Epithelial cell of proximal tubule (primary cell): ENCODE results near the gene NUDT1. TPM values are rescaled to one million over a fixed set of nuclear protein-coding genes. Genes with fewer than 3 reads are reported as not detected.

ENCODE experiments used
- DNase-seq: peaks from one replicate; pipeline ENCODE4 v3.0.0-alpha.2; 2011; ENCODE audit warnings: low read depth
- H3K4me3 ChIP-seq: 2 replicates; pipeline ENCODE4 v1.5.1; 2011; ENCODE audit warnings: low read depth, mild to moderate bottlenecking, low read length
- total RNA-seq: library from RNA; depleted of rRNA; stranded (reverse); fragments of >200 nt; gene quantifications from 2 replicates; pipeline ENCODE4 v1.2.3, GENCODE V29; 2015
- TF ChIP-seq, protein P1 (sequence below): conservative IDR thresholded peaks from 2 replicates; pipeline ENCODE4 v1.5.1; 2012; ENCODE audit warnings: low read depth, mild to moderate bottlenecking, low read length

NUDT1 gene
- total RNA-seq, 1 donor from 2014 or later: 39.1 TPM

DNA sequence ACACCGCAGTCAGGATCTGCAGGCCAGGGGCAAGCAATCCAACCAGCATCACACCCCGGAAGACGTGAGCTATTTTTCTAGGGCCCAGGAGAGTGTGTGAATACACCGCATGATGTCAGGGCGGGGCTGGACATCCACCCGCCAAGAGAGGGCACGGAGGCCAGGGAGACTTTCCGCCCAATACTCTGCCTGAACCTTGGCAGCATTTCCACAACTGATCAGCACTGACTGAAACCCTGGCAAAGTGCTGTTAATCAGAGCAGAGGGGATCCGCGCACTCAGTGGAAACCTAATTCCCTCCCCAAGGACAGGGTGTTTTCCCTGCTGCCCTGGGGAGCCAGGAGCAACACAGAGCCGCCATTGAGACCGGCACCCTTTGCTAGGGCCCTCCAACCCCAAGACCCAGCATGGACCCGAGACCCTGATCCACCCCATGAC lies 17.5 kb upstream of the NUDT1 start:
- TF ChIP-seq, protein P1, sequence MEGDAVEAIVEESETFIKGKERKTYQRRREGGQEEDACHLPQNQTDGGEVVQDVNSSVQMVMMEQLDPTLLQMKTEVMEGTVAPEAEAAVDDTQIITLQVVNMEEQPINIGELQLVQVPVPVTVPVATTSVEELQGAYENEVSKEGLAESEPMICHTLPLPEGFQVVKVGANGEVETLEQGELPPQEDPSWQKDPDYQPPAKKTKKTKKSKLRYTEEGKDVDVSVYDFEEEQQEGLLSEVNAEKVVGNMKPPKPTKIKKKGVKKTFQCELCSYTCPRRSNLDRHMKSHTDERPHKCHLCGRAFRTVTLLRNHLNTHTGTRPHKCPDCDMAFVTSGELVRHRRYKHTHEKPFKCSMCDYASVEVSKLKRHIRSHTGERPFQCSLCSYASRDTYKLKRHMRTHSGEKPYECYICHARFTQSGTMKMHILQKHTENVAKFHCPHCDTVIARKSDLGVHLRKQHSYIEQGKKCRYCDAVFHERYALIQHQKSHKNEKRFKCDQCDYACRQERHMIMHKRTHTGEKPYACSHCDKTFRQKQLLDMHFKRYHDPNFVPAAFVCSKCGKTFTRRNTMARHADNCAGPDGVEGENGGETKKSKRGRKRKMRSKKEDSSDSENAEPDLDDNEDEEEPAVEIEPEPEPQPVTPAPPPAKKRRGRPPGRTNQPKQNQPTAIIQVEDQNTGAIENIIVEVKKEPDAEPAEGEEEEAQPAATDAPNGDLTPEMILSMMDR: no peak
- no peak for DNase-seq
- no peak overlapping the region for H3K4me3 ChIP-seq

DNA sequence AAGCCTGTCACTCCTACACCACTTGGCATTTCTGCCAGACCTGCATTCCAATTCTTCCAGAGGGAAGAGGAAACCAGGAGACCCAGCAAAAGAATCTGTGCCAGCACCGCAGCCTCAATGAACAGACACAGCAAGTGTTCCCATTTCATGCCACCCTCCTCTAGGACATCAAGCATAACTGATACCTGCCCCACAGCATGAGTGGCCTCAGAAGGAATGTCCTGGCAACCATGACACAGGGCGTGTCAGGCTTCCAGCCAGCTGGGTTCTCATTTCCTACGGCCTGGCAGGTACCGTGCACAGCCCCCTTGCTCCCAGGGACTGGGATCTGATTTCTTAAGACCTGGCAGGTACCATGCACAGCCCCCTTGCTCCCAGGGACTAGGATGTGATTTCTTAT lies 17.1 kb upstream of the NUDT1 start:
- TF ChIP-seq, protein P1: no peak
- no peak overlapping the region for H3K4me3 ChIP-seq
- DNase-seq: no peak

DNA sequence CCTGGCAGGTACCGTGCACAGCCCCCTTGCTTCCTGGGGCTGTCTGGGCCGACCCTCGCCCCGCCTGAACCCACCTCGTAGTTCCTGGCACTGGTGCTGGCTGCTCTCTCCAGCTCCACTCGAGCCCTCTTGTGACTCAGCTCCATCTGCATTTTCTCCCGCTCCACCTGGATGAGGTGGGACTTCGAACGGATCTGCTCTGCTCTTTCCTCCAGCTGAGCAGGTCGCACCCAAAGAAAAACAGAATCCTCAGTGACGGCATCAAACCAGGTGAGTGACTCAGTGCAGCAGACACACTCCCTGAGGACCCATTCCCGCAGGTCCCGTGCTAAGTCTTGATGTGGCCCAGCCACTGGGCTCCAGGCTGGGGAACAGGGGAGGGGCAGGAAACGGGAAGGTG lies 16.7 kb upstream of the NUDT1 start:
- no peak for DNase-seq

DNA sequence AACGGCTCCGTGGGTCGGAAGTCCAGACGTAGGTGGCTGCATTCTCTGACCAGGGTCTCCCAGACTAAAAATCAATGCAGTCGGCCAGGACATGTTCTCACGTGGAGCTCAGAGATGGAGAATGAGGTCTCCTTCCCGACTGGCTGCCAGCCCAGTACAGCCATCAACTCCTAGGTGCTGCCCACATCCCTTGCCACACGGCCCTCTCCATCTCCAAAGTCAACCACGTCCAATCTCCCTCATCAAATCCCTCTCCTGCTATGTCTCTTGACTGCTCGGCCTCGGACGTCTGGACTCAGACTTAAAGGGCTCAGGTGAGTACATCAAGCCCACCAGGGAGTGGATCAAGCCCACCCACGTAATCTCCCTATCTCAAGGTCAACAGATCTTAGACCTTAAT lies 16.2 kb upstream of the NUDT1 start:
- TF ChIP-seq, protein P1: no peak
- no peak for DNase-seq
- no peak overlapping the region for H3K4me3 ChIP-seq

More for the DNA sequence above, 16.7 kb upstream of the NUDT1 start:
- H3K4me3 ChIP-seq: no peak overlapping the region
- TF ChIP-seq, protein P1: no peak

DNA sequence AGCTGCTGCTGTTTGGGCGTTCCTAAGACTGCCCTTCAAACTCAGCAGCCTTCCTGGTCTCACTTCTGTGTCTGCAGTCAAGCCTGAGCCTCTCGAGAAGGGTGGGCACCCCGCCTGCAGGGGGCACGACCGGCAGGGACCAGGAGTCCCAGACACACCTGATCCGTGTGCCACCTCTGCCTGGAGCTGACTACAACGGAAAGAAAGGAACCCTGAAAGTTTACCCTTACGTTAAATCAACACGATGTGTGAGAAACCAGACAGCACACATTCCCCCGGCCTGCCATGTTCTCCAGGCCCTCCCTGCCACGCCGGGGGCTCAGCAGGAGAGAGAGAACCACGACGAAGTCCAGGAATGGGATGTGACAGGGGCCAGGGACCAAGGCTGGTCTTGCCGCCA lies 14.3 kb upstream of the NUDT1 start:
- DNase-seq: no peak
- no peak overlapping the region for H3K4me3 ChIP-seq
- TF ChIP-seq, protein P1: no peak

DNA sequence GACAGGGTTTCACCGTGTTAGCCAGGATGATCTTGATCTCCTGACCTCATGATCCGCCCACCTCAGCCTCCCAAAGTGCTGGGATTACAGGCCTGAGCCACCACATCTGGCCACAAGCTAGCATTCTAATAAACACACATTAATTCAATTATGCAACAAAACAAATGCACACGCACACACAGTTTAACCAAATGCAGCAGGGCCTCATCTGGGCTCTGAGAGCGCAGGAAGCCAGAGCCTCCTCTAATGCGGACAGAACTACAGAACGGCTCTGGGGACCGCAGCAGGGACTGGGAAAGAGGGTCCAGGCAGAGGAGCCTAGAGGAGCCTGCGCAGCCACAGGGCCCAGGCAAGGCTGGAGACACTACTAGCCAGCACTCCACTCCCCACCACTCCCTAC lies 13.1 kb upstream of the NUDT1 start:
- H3K4me3 ChIP-seq: no peak overlapping the region
- TF ChIP-seq, protein P1: no peak
- no peak for DNase-seq

DNA sequence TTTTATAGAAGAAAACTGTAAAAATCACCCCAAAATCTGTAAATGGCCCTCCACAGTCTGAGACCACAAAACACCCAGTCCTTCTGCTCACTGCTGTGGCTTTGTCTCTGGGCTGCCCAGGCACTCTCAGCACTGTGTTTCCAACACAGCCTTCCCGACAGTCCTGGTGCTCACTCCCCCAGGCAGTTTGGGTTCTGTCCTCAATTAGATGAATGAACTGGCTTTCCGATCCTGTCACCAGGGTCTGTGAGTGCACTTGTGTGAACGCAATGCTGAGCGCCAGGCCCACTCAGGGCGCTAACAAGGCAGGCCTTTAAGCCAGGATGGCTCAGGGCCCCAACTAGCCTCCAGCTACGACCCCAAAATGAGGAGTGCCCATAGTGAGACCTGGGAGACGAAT lies 12.6 kb upstream of the NUDT1 start:
- DNase-seq: no peak
- no peak overlapping the region for H3K4me3 ChIP-seq
- TF ChIP-seq, protein P1: no peak
